Measurements from ENCODE around the gene DNAH14.

Gene DNAH14

GRCh38 chr1:225371366-225372010 lies 442.0 kb downstream of the DNAH14 start:
- CTCF ChIA-PET, result interaction anchor here (0.5 kb wide), 1 partner anchor 33 kb away, joined by 4 read pairs; no protein-coding TSS in a partner anchor
- Histone ChIP-seq H3K36me3 (ENCODE audit: control insufficient read depth in 2 of 2, insufficient read depth in 1 of 2, low read length in 2 of 2) (no peaks in the 10 kb centered on the region), H3K9me3 (ENCODE audit: control insufficient read depth, insufficient read depth, low read depth, low read length) (no peaks in the 10 kb centered on the region), H3K27ac (ENCODE audit: extremely low read depth, low read depth, low read length) (no peak overlapping the region), H3K4me3 (ENCODE audit: low read depth, low read length) (no peak overlapping the region), H3K4me1 (ENCODE audit: control insufficient read depth, insufficient read depth, low read length) (0 out of 2 replicates have a peak, but pooled peaks cover under 1% of the 10 kb centered on the region)
- POLR2A ChIA-PET, result no interaction called here
- no peak for TF ChIP-seq ZNF404 (tag by site-specific recombination; IDR thresholded peaks at IDR 0.05)
- TF ChIP-seq PBX3 (CRISPR knock-in tag; IDR thresholded peaks at IDR 0.05), result no peak
- peak; percentile 90 for TF ChIP-seq PRDM6 (tag by site-specific recombination; IDR thresholded peaks at IDR 0.05)
- 0 out of 2 replicates have a peak, but pooled peaks have one; percentile 14 for TF ChIP-seq ZXDB (tag by site-specific recombination; IDR thresholded peaks at IDR 0.05)
- no peak for TF ChIP-seq ZBTB21 (tag by site-specific recombination; IDR thresholded peaks at IDR 0.05)
- no peak for TF ChIP-seq ZNF138 (tag by site-specific recombination; IDR thresholded peaks at IDR 0.05; ENCODE audit: borderline replicate concordance)
- TF ChIP-seq ZBTB48 (tag by site-specific recombination; IDR thresholded peaks at IDR 0.05), result no peak
- no peak for TF ChIP-seq ZNF274 (IDR thresholded peaks at IDR 0.05; ENCODE audit: low read length)
- no peak for TF ChIP-seq ZNF274 (tag by site-specific recombination; IDR thresholded peaks at IDR 0.05; ENCODE audit: borderline replicate concordance)
- no peak for TF ChIP-seq ZIC2 (tag by site-specific recombination; IDR thresholded peaks at IDR 0.05)
- no peak for TF ChIP-seq ZNF354C (tag by site-specific recombination; IDR thresholded peaks at IDR 0.05; ENCODE audit: borderline replicate concordance, low read depth)
- no peak for TF ChIP-seq ZNF610 (tag by site-specific recombination; IDR thresholded peaks at IDR 0.05; ENCODE audit: borderline replicate concordance)
- no peak for TF ChIP-seq ZNF571 (tag by site-specific recombination; IDR thresholded peaks at IDR 0.05)
- no peak for TF ChIP-seq HOXA7 (CRISPR knock-in tag; IDR thresholded peaks at IDR 0.05; ENCODE audit: borderline replicate concordance)
- no peak for TF ChIP-seq ZNF112 (tag by site-specific recombination; IDR thresholded peaks at IDR 0.05)
- TF ChIP-seq TCF7L2 (IDR thresholded peaks at IDR 0.05; ENCODE audit: borderline replicate concordance, low read depth, low read length), result no peak
- no peak for TF ChIP-seq BCL11B (tag by site-specific recombination; IDR thresholded peaks at IDR 0.05; ENCODE audit: low read depth)
- TF ChIP-seq, protein P1, sequence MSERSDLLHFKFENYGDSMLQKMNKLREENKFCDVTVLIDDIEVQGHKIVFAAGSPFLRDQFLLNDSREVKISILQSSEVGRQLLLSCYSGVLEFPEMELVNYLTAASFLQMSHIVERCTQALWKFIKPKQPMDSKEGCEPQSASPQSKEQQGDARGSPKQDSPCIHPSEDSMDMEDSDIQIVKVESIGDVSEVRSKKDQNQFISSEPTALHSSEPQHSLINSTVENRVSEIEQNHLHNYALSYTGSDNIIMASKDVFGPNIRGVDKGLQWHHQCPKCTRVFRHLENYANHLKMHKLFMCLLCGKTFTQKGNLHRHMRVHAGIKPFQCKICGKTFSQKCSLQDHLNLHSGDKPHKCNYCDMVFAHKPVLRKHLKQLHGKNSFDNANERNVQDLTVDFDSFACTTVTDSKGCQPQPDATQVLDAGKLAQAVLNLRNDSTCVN (tag by site-specific recombination; optimal IDR thresholded peaks at IDR 0.05), result no peak
- TF ChIP-seq FEZF1 (tag by site-specific recombination; IDR thresholded peaks at IDR 0.05), result peak; percentile 21; the same call in 1 of the 2 replicates

DNA sequence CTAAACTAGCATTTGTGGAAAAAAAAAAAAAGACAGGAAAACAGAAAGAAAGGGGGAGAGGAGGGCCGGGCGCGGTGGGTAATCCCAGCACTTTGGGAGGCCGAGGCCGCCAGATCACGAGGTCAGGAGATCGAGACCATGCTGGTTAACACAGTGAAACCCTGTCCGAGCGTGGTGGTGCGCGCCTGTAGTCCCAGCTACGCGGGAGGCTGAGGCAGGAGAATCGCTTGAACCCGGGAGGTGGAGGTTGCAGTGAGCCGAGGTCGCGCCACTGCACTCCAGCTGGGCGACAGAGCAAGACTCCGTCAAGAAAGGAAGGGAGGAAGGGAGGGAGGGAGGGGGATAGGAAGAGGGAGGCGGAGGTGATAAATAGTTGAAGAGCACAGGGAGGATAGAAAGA lies 443.7 kb downstream of the DNAH14 start:
- TF ChIP-seq ZNF202 (tag by site-specific recombination; IDR thresholded peaks at IDR 0.05; ENCODE audit: borderline replicate concordance), result peak; percentile 67; the same call in 1 of the 2 replicates
- no peak for TF ChIP-seq ZNF335 (tag by site-specific recombination; conservative IDR thresholded peaks at IDR 0.05)
- no peak for TF ChIP-seq MYNN (tag by site-specific recombination; IDR thresholded peaks at IDR 0.05; ENCODE audit: borderline replicate concordance)
- TF ChIP-seq ZNF23 (tag by site-specific recombination; IDR thresholded peaks at IDR 0.05; ENCODE audit: borderline replicate concordance), result no peak
- TF ChIP-seq ZNF248 (tag by site-specific recombination; IDR thresholded peaks at IDR 0.05), result no peak
- TF ChIP-seq ZNF114 (tag by site-specific recombination; IDR thresholded peaks at IDR 0.05), result no peak
- TF ChIP-seq ZNF37A (tag by site-specific recombination; IDR thresholded peaks at IDR 0.05), result no peak
- CTCF ChIA-PET, result interaction anchor here (0.7 kb wide), 1 partner anchor 35 kb away, joined by 3 read pairs; no protein-coding TSS in a partner anchor
- no peak overlapping the region for H3K27ac ChIP-seq (ENCODE audit: extremely low read depth, low read depth, low read length)
- POLR2A ChIA-PET, result no interaction called here
- no peak overlapping the region for H3K4me3 ChIP-seq (ENCODE audit: low read depth, low read length)
- H3K4me1 ChIP-seq (ENCODE audit: control insufficient read depth, insufficient read depth, low read length), result no peaks in the 10 kb centered on the region
- no peaks in the 10 kb centered on the region for H3K9me3 ChIP-seq (ENCODE audit: control insufficient read depth, insufficient read depth, low read depth, low read length)
- no peaks in the 10 kb centered on the region for H3K36me3 ChIP-seq (ENCODE audit: control insufficient read depth in 2 of 2, insufficient read depth in 1 of 2, low read length in 2 of 2)
